Measurements from ENCODE around the gene VOPP1.

VOPP1 gene

GRCh38 chr7:55507743-55508142 is 64.6 kb downstream of the VOPP1 start:
- no peak for DNase-seq

DNA sequence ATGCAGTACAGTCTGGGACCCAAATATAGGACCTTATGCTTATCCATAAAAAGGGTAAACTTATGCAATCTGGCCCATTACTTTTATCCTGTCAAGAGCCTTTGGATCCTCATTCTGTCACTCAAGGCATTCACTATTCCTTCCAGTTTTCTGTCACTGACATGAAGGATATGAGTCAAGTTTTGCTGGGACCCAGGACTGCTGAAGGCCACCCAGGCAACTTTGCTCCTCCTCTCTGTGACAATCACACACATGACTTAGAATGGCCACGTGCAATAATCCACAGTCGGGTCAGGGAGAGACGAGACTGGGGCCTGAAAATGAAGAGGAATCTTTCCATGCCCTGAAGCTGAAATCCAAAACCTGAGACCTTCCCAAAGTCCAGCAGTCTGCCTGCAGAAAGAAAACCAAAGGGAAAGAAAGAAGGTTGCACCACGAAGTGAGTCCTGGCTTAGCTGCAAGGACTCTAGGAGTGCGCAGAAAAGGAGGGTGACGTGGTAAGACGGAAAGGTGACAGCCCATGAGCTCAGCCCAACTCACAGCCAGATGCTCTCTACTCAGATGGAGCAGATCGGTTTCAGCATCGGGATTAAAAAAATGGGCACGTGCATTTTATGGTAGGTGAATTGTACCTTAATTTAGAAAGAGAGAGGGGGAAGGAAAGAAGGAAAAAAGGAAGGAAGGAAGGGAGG is 67.2 kb downstream of the VOPP1 start:
- no peak for DNase-seq

DNA sequence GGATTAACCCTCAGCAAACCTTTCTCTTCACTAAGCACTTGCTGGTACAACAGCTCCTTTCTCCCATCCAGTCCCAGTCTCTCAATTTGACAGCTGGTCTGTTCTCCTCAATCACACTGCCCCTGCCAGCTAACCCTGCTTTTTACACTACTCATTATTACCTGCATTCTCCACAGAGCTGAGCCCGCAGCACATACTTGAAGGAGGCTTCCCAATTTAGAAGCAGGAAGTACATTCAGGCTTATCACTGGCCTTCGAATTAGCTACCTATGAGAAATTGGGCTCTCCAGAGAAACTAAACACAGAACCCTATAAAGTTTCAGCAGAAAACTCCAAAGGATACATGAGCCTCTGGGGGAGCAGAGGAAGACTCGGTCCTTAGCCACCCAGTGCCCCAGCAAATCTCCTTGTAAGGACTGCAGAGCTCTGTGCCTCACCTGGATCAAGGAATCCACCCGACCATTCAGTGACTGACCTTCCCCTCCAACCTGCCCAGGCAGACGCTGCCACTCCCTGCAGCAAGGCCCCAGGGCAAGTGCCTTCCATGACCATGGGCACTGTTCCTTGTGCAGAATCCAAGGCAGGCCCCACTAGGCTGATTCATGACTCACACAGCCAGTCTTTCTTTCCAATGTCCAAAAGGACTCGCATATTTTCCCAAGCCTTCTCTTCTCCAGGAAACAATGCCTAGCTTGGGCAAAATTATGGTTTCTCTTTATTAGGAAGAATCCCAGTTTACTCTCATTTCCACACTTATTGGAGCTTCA is 68.0 kb downstream of the VOPP1 start:
- no peak for DNase-seq

DNA sequence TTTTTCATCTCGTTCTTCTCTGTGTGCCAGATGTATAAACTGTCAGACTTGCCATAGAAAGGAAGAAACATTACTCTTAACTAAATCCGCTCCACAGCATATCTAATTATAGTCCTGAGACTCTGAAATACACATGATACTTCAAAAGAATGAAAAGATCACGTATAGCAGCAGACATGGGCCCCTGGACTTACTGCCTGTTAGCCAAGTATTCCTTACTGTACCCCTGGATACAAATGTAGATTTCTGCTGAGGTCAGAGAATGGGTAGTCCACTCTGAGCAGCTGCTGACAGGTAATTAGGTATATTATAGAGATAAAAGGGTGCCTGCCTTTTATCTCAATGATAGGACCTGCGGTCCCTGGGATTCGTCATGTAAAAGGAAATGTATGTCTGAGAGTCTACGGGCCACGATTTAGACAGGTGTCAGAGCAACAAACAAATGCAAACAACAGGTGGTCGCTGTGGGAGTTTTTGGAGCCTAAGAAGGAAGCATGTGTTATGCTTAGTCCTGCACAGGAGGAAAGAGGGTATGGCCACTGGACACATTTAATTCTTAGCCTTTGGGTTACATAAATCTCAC is 69.4 kb downstream of the VOPP1 start:
- DNase-seq: no peak

- DNase-seq: peak; percentile 42
Measured at GRCh38 chr7:55502124-55502857, 70.0 kb downstream of the VOPP1 start.

DNA sequence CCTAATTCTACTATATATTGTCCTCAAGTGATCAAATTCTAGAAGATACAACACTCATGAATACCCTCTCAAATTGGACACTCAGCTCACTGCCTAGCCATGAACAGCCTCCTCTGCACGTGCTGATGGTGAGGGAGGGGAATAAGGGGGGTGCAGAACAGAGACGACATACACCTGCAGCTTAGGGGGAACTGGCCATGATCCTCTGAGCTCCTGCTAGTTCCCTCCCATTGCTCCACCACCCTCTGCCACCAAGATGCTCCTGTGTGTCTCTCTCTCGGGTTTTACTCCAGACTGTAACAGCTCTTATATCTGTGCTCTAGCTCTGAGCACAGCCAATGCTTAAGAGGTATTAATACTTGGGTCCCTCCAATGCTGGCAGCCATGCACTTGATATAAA is 70.7 kb downstream of the VOPP1 start:
- no peak for DNase-seq

- DNase-seq: no peak
Measured at GRCh38 chr7:55500117-55500756, 72.1 kb downstream of the VOPP1 start.

DNA sequence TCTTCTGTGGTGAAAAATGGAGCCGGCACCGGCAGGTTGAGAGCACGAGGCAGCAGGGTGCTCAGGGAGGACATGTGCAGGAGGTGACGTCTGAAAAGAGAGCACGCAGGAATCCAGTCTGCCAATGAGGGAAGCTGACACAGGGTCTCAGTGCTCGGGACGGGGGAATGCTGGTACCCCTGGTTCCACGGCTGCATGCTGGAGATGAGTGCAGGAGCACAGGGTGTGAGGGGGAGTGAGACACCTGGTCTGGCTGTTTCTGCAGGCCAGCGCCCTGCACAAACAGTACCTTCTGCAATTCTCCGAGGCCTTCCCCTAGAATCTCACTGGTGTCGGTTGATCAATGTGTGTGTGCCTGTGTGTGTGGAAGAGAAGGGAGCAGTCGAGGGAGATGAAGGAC is 72.7 kb downstream of the VOPP1 start:
- no peak for DNase-seq

GRCh38 chr7:55498770-55499169 is 73.5 kb downstream of the VOPP1 start:
- DNase-seq: no peak

- DNase-seq: no peak
Measured at GRCh38 chr7:55498142-55498541, 74.2 kb downstream of the VOPP1 start.

- DNase-seq: no peak
Measured at GRCh38 chr7:55497521-55497920, 74.8 kb downstream of the VOPP1 start.

DNA sequence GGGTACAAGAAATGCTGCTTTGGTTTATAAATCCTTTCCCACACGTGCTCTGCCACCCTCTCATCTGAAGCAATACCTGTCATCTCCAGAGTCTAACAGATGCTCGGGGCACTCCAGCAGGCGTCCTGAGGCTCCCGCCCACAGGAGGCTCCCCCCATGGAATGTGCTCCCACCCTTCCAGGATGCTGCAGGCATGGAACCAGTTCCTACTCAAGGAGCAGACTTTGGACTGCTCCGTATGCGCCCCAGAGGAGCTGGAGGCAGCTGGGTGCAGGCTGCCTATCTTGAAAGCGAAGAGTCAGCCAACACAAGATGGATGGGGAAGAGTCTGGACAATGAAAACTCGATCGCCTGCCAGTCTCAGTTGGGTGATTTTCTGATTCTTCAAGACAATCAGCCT is 75.4 kb downstream of the VOPP1 start:
- no peak for DNase-seq

GRCh38 chr7:55494951-55495350 is 77.4 kb downstream of the VOPP1 start:
- DNase-seq: no peak

- DNase-seq: no peak
Measured at GRCh38 chr7:55493408-55493807, 78.9 kb downstream of the VOPP1 start.

DNA sequence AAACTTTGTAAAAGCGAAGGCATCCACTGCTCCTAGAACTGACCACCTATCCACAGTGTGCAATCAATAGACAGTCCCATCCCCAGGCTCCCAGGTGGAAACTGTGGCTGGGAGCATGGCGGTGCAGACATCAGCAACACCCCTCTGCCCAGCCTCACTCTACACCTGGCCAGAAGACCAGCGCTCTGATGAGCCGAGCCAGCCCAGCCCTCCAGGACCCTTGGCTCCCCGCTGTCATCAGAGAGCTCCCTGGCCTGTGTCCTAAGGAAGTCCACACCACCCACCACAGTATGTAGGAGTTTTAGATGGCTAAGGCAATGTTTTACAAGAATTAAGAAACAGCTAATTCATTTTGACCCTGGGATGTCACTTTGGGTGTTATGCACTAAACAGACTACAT is 81.0 kb downstream of the VOPP1 start:
- no peak for DNase-seq

DNA sequence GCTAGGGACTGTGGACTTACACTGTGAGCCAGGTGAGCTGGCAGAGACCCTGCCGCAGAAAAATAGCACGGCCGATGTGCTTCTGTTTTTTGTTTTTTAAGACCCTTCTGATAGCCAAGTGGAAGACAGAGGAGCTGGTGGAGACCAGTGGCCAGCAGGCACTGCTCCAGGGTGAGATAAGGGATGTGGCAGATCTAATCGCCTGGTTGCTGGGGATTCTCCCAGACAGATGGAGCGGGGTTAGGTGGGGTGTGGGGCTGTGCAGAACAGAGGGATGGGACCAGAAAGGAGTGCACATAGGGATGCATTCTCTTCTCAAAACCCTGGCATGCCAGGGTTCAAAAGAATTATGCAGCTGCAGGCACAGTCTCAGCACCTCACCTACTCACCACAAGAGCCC is 82.2 kb downstream of the VOPP1 start:
- no peak for DNase-seq

DNA sequence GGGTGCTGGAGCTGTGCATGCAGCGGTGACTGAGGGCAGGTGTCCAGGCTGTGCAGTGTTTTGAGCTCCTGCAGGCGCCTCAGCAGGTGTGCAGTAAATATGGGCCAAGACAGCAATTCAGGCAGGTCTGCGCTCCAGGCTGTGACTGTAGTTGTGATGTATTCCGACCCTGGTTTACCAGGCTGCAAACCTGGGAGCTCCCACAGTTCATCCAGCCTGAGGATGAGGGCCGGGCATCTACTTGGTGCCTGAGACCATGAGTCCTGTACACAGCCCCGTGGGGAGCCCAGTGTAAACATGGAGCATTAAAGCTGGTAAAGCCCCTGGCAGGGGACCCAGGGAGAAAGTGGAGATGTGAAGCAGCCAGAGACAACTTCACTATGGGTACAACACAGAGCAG is 82.8 kb downstream of the VOPP1 start:
- no peak for DNase-seq

- DNase-seq: no peak
Measured at GRCh38 chr7:55488804-55489340, 83.4 kb downstream of the VOPP1 start.

DNA sequence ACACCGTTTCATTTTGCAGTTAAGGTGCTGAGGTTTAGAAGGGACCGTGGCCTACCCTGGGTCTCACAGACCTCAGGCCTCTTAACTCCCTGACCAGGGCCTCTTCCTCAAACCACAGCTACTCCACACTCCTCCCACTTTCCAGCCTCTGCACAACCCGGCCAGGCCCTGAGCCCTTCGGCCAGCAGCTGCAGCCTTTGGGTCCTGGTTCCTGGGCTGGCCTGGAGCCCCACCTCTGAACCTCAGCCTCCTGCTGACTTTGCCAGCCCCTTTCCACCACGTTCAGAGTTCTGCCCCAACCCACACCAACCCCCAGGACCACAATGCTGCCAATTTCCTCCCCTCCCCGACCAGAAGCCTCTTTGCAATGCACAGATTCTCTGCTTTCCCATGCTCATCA is 84.1 kb downstream of the VOPP1 start:
- DNase-seq: no peak

- DNase-seq: no peak
Measured at GRCh38 chr7:55486991-55487390, 85.3 kb downstream of the VOPP1 start.

DNA sequence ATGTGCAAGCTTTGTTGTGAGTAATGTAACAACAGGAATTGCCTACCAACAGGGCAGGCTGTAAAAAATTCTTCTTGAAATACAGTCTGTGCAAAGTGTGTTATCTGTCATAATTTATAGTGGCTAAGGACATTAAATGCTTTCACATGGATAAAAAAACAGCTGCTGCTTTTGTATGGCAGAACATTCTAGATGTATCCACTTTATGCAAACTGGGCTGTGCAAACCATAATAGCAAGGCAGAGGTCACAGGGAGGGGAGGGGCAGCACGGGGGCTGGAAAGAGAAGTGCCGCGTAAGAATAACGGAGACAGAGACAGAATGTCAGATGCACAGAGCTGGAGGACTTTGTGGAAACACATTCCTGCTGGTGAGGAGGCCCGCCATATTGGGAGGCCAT is 86.1 kb downstream of the VOPP1 start:
- no peak for DNase-seq

DNA sequence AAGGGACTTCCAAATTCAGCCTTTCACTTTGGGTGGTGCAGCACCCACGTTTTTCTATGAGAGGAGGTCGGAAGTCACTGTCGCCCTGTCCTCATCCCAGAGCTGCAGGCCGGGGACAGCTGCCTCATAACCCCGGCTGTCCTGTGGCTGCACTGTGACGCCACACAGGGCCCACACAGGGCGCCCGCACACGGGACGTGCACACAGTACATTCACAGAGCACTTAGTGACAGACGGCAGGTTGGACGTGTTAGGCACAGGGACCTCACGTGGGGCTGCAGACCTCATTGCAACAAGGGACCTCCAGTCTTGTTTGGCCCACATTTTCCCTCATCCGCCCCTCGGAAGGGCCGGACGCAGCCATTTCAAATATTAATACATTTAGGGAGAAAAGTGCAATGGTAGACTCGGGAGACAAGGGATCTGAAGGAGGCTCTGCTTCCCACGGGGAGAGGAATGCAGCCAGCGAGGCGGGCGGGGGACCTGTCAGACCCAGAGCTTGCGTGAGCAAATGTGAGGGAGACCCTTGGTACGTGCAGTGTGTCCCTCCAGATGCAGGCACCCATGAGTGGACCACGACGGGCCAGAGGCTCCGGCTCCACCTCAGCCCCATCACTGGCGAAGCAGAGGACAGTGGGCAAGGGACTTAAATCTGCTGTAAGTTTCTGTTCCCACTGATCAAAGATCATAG is 86.7 kb downstream of the VOPP1 start:
- DNase-seq: no peak
